IMR-90 (cell line): Measurements from ENCODE around the gene IGF2. TPM values are rescaled to one million over a fixed set of nuclear protein-coding genes. Genes with fewer than 3 reads are reported as not detected.

Experiments used
- ATAC-seq: fragments of 200-7000 bp; cut with Tn5 transposase; 2 replicates; pipeline ENCODE4 v1.9.1; 2020; ENCODE audit warnings: low read depth, mild to moderate bottlenecking, moderate library complexity
- BruUV-seq: library from RNA; stranded (reverse); fragments of 400-500 nt; replicated peaks from 2 replicates; lab custom pipeline; 2021; lab: Mats Ljungman, UMichigan
- CTCF ChIA-PET: fragments of 300-600 bp; formaldehyde crosslinking; extraction: SDS; loops from one replicate; lab custom pipeline; 2021; ENCODE audit warnings: antibody characterized with exemption; lab: Yijun Ruan, JAX
- POLR2A ChIA-PET: fragments of 300-600 bp; sonication (Branson Sonifier 250); formaldehyde crosslinking; loops from one replicate; lab custom pipeline; 2022; ENCODE audit warnings: antibody characterized with exemption; ENCODE audit not compliant: unreplicated experiment; lab: Charles Lee
- DNase-seq: peaks from one replicate; pipeline ENCODE4 v3.0.0; 2013
- H2AFZ ChIP-seq: replicated peaks from 2 replicates; pipeline ENCODE3; 2013; ENCODE audit warnings: low read length, mild to moderate bottlenecking; ENCODE audit not compliant: poor library complexity
- H2AK5ac ChIP-seq: 2 replicates; pipeline ENCODE4 v1.6.1; 2013; ENCODE audit warnings: low read depth, low read length, inconsistent platforms
- H2AK9ac ChIP-seq: replicated peaks from 2 replicates; pipeline ENCODE3; 2013; ENCODE audit warnings: mild to moderate bottlenecking, low read depth, low read length, moderate library complexity; ENCODE audit not compliant: poor library complexity
- H2BK120ac ChIP-seq: 2 replicates; pipeline ENCODE4 v1.6.1; 2013; ENCODE audit warnings: low read depth, low read length, inconsistent platforms
- H2BK15ac ChIP-seq: 3 replicates; pipeline ENCODE4 v1.6.1; 2013; ENCODE audit warnings: low read depth, low read length, inconsistent platforms
- H2BK20ac ChIP-seq: 2 replicates; pipeline ENCODE4 v1.6.1; 2013; ENCODE audit warnings: low read depth, mild to moderate bottlenecking, inconsistent platforms, low read length, moderate library complexity
- H2BK5ac ChIP-seq: 2 replicates; pipeline ENCODE4 v1.6.1; 2013; ENCODE audit warnings: mild to moderate bottlenecking, low read depth, low read length, inconsistent platforms; ENCODE audit not compliant: poor library complexity, severe bottlenecking
- H3K14ac ChIP-seq: replicated peaks from 2 replicates; pipeline ENCODE4 v1.6.1; 2013; ENCODE audit warnings: low read depth, low read length, inconsistent platforms
- H3K18ac ChIP-seq: 2 replicates; pipeline ENCODE4 v1.6.1; 2013; ENCODE audit warnings: low read depth, low read length, control low read depth
- H3K23ac ChIP-seq: 2 replicates; pipeline ENCODE4 v1.6.1; 2013; ENCODE audit warnings: low read depth, low read length, inconsistent platforms
- H3K27ac ChIP-seq: 2 replicates; pipeline ENCODE4 v1.5.1; 2013; ENCODE audit warnings: mild to moderate bottlenecking, control low read depth, low read length; ENCODE audit not compliant: insufficient read depth
- H3K27me3 ChIP-seq: 2 replicates; pipeline ENCODE4 v1.6.1; 2013; ENCODE audit warnings: low read length; ENCODE audit not compliant: control insufficient read depth, insufficient read depth
- H3K36me3 ChIP-seq: 2 replicates; pipeline ENCODE4 v1.6.1; 2013; ENCODE audit warnings: low read length, mixed read lengths; ENCODE audit not compliant: control insufficient read depth, insufficient read depth
- H3K4ac ChIP-seq: 2 replicates; pipeline ENCODE4 v1.6.1; 2013; ENCODE audit warnings: low read depth, low read length, inconsistent platforms
- H3K4me1 ChIP-seq: 2 replicates; pipeline ENCODE4 v1.6.1; 2013; ENCODE audit warnings: low read length, mixed read lengths; ENCODE audit not compliant: control insufficient read depth, insufficient read depth
- H3K4me2 ChIP-seq: 2 replicates; pipeline ENCODE4 v1.6.1; 2013; ENCODE audit warnings: low read depth, mild to moderate bottlenecking, control low read depth, low read length, moderate library complexity
- H3K4me3 ChIP-seq: 2 replicates; pipeline ENCODE4 v1.5.1; 2013; ENCODE audit warnings: low read depth, mild to moderate bottlenecking, control low read depth, low read length, moderate library complexity; ENCODE audit not compliant: insufficient read depth
- H3K56ac ChIP-seq: 2 replicates; pipeline ENCODE4 v1.6.1; 2013; ENCODE audit warnings: low read length, inconsistent platforms; ENCODE audit not compliant: insufficient read depth; ENCODE audit errors: extremely low read depth
- H3K79me1 ChIP-seq, 2 experiments: 2 replicates each; pipeline ENCODE4 v1.6.1; 2013; ENCODE audit warnings: low read length in 2 of 2, inconsistent platforms in 1 of 2, low read depth in 1 of 2
- H3K9ac ChIP-seq: 2 replicates; pipeline ENCODE4 v1.6.1; 2013; ENCODE audit warnings: low read depth, low read length, control low read depth
- H3K9me1 ChIP-seq: 2 replicates; pipeline ENCODE4 v1.6.1; 2013; ENCODE audit warnings: low read length, inconsistent platforms; ENCODE audit not compliant: insufficient read depth
- H3K9me3 ChIP-seq: 2 replicates; pipeline ENCODE4 v1.6.1; 2013; ENCODE audit warnings: low read length; ENCODE audit not compliant: control insufficient read depth, insufficient read depth
- H4K20me1 ChIP-seq: 2 replicates; pipeline ENCODE4 v1.6.1; 2013; ENCODE audit warnings: low read length, inconsistent platforms; ENCODE audit not compliant: insufficient read depth
- H4K5ac ChIP-seq: 2 replicates; pipeline ENCODE4 v1.6.1; 2013; ENCODE audit warnings: mild to moderate bottlenecking, low read depth, low read length, control low read depth
- H4K8ac ChIP-seq, 2 experiments: 2 replicates each; pipeline ENCODE4 v1.6.1; 2013; ENCODE audit warnings: low read depth in 2 of 2, low read length in 2 of 2, control low read depth in 1 of 2, inconsistent platforms in 1 of 2
- H4K91ac ChIP-seq: 2 replicates; pipeline ENCODE4 v1.6.1; 2013; ENCODE audit warnings: low read depth, low read length, inconsistent platforms; ENCODE audit not compliant: insufficient read depth
- BHLHE40 ChIP-seq: fragments of 150-350 bp; IDR thresholded peaks from 2 replicates; pipeline ENCODE4 v1.6.1; 2016; ENCODE audit warnings: mild to moderate bottlenecking, low read depth, low read length
- CEBPB ChIP-seq: IDR thresholded peaks from 2 replicates; pipeline ENCODE4 v1.6.1; 2012; ENCODE audit warnings: low read depth, low read length, improper control_type of control experiment
- CHD1 ChIP-seq: IDR thresholded peaks from 2 replicates; pipeline ENCODE4 v1.6.1; 2012; ENCODE audit warnings: low read depth, low read length, improper control_type of control experiment
- FOS ChIP-seq: fragments of 150-350 bp; IDR thresholded peaks from 2 replicates; pipeline ENCODE4 v1.6.1; 2016; ENCODE audit warnings: low read depth, low read length
- MAFK ChIP-seq: IDR thresholded peaks from 2 replicates; pipeline ENCODE4 v1.6.1; 2012; ENCODE audit warnings: low read depth, low read length, improper control_type of control experiment
- MAZ ChIP-seq: IDR thresholded peaks from 2 replicates; pipeline ENCODE4 v1.6.1; 2012; ENCODE audit warnings: low read depth, mild to moderate bottlenecking, low read length, improper control_type of control experiment, moderate library complexity, borderline replicate concordance
- MXI1 ChIP-seq: IDR thresholded peaks from 2 replicates; pipeline ENCODE4 v1.6.1; 2012; ENCODE audit warnings: low read depth, mild to moderate bottlenecking, low read length, moderate library complexity, borderline replicate concordance
- NFE2L2 ChIP-seq: fragments of 150-350 bp; IDR thresholded peaks from 2 replicates; pipeline ENCODE4 v1.6.1; 2016; ENCODE audit warnings: low read depth, mild to moderate bottlenecking, low read length
- POLR2A ChIP-seq: IDR thresholded peaks from 2 replicates; pipeline ENCODE4 v1.6.1; 2012; ENCODE audit warnings: mild to moderate bottlenecking, low read depth, low read length
- RAD21 ChIP-seq: IDR thresholded peaks from 2 replicates; pipeline ENCODE4 v1.6.1; 2012; ENCODE audit warnings: low read length, improper control_type of control experiment
- RCOR1 ChIP-seq: IDR thresholded peaks from 2 replicates; pipeline ENCODE4 v1.6.1; 2012; ENCODE audit warnings: mild to moderate bottlenecking, low read length, improper control_type of control experiment; ENCODE audit not compliant: insufficient replicate concordance
- RFX5 ChIP-seq: IDR thresholded peaks from 2 replicates; pipeline ENCODE4 v1.8.0; 2012; ENCODE audit warnings: low read depth, mild to moderate bottlenecking, low read length, moderate library complexity
- SMC3 ChIP-seq: fragments of 150-350 bp; IDR thresholded peaks from 2 replicates; pipeline ENCODE4 v1.6.1; 2016; ENCODE audit warnings: low read depth, mild to moderate bottlenecking, antibody characterized with exemption, low read length, moderate library complexity
- WGBS, 2 experiments: methylation state at CpG; one replicate each; pipeline versions ENCODE4 v1.1.5 to v1.1.7; 2013; ENCODE audit warnings: missing lambda C conversion rate in 2 of 2; ENCODE audit not compliant: insufficient read length in 1 of 2; ENCODE audit errors: extremely low coverage in 2 of 2; 5-methylcytosine and 5-hydroxymethylcytosine counted together
- dilution Hi-C: fragments of 300-500 bp; cut with HindIII; formaldehyde crosslinking; loops from one replicate; pipeline ENCODE4 v1.14.3; 2018; ENCODE audit warnings: low sequenced_read_pairs; ENCODE audit not compliant: unreplicated experiment
- in situ Hi-C: fragments of 300-500 bp; cut with MboI; formaldehyde crosslinking; loops from 3 replicates; pipeline ENCODE4 v1.14.3; 2019; ENCODE audit warnings: low sequenced_read_pairs, inconsistent platforms, mixed read lengths
- intact Hi-C: fragments of 100-400 bp; cut with micrococcal nuclease; formaldehyde crosslinking; loops from 2 replicates; pipeline ENCODE4 v1.10.0; 2022
- polyA plus RNA-seq, 3 experiments: library from polyadenylated mRNA; depleted of rRNA; stranded (reverse); fragments of >200 nt; gene quantifications; 2 replicates each; pipeline ENCODE4 v1.2.3, GENCODE V29; 2012; ENCODE audit warnings: low replicate concordance in 1 of 3
- total RNA-seq: library from RNA; depleted of rRNA; stranded (reverse); fragments of >200 nt; gene quantifications from 2 replicates; pipeline ENCODE4 v1.2.3, GENCODE V29; 2012
- TF ChIP-seq, protein P1 (sequence below): conservative IDR thresholded peaks from 2 replicates; pipeline ENCODE4 v1.5.1; 2012; ENCODE audit warnings: mild to moderate bottlenecking, low read depth, low read length, improper control_type of control experiment
- TF ChIP-seq, protein P2 (sequence below): fragments of 150-350 bp; IDR thresholded peaks from 2 replicates; pipeline ENCODE4 v1.6.1; 2016; ENCODE audit warnings: low read depth, mild to moderate bottlenecking, low read length, moderate library complexity, borderline replicate concordance

IGF2 gene
- total and polyA plus RNA-seq, 2 of the 4 experiments (the other 2 are of a cell fraction): 2.3 to 21.8 TPM

DNA sequence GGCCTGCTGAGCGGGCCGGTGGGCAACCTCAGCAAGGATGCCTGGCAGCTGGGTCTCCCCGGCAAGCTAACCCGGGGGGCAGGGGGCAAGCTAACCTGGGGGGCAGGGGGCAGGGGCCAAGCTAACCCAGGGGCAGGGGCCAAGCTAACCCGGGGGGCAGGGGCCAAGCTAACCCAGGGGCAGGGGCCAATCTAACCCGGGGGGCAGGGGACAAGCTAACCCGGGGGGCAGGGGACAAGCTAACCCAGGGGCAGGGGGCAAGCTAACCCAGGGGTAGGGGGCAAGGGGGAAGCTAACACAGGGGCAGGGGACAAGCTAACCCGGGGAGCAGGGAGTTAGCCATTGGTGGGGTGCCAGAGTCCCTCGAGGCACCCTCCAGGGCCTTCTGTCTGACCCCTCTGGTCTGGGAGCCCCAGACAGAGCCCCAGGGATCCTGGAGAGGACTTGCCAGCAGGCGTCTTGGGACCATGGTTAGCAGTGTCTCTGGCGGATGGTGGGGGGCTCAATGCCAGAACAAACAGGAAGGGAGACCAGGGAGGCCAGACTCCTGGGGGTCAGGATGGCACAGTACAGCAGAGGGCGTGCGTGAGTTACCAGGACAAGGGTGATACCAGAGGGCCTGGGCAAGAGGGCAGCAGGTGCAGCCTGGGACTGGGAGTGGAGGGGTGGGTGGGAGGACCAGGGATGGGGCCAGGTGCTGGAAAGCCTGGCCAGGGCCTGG lies 16.1 kb downstream of the IGF2 start:
- Histone ChIP-seq H3K4me2 (no peak overlapping the region), H3K9me1 (no peaks in the 10 kb centered on the region), H2BK5ac (no peak overlapping the region), H3K4me3 (no peak overlapping the region), H3K27me3 (peaks cover 9% of the 10 kb centered on the region; the same call in 1 of the 2 replicates), H2AK5ac (peak overlapping the region; percentile 58; the same call in 1 of the 2 replicates), H3K36me3 (no peaks in the 10 kb centered on the region), H3K4me1 (peaks cover 11% of the 10 kb centered on the region), H2AK9ac (peak overlapping the region; percentile 67), H3K4ac (peak overlapping the region; percentile 75), H4K5ac (no peak overlapping the region; the same call in 1 of the 2 replicates), H2BK20ac (no peak overlapping the region), H2BK15ac (no peak overlapping the region; the same call in 2 of the 3 replicates), H4K8ac (peak overlapping the region; percentile 21 to 79; a peak in 2 of 4 replicates), H3K56ac (no peak overlapping the region), H2BK120ac (peak overlapping the region; percentile 85), H3K18ac (peak overlapping the region; percentile 34; the same call in 1 of the 2 replicates), H4K91ac (peak overlapping the region; percentile 84; the same call in 1 of the 2 replicates), H3K79me1 (no peaks in the 10 kb centered on the region), H3K27ac (peak overlapping the region; percentile 12; the same call in 1 of the 2 replicates), H4K20me1 (no peaks in the 10 kb centered on the region), H3K23ac (no peak overlapping the region), H3K9ac (no peak overlapping the region), H3K9me3 (no peaks in the 10 kb centered on the region), H2AFZ (peak overlapping the region; percentile 36), H3K14ac (no peak overlapping the region)
- WGBS, 2 experiments: 70% methylated on average over 6 of the region's 13 CpGs; no CpG with 5 or more reads in 1 of the 2 experiments
- dilution Hi-C loops: no loop called here
- ChIA-PET POLR2A (interaction anchor here (0.6 kb wide), 1 partner anchor 320 kb away, joined by 3 read pairs; no protein-coding TSS in a partner anchor), CTCF (no interaction called here)
- DNase-seq (no peak), ATAC-seq (no peak)
- in situ Hi-C loops: no loop called here
- BruUV-seq: no TSS peak
- intact Hi-C loops: loop anchor here (2.0 to 5.0 kb wide), 2 partner anchors 26 to 46 kb away; no protein-coding TSS in a partner anchor
- no peak for TF ChIP-seq CHD1
- no peak for TF ChIP-seq BHLHE40
- TF ChIP-seq, protein P1, sequence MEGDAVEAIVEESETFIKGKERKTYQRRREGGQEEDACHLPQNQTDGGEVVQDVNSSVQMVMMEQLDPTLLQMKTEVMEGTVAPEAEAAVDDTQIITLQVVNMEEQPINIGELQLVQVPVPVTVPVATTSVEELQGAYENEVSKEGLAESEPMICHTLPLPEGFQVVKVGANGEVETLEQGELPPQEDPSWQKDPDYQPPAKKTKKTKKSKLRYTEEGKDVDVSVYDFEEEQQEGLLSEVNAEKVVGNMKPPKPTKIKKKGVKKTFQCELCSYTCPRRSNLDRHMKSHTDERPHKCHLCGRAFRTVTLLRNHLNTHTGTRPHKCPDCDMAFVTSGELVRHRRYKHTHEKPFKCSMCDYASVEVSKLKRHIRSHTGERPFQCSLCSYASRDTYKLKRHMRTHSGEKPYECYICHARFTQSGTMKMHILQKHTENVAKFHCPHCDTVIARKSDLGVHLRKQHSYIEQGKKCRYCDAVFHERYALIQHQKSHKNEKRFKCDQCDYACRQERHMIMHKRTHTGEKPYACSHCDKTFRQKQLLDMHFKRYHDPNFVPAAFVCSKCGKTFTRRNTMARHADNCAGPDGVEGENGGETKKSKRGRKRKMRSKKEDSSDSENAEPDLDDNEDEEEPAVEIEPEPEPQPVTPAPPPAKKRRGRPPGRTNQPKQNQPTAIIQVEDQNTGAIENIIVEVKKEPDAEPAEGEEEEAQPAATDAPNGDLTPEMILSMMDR: no peak
- TF ChIP-seq FOS: no peak
- no peak for TF ChIP-seq RFX5
- no peak for TF ChIP-seq RAD21
- TF ChIP-seq MAFK: no peak
- TF ChIP-seq POLR2A: no peak
- no peak for TF ChIP-seq SMC3
- no peak for TF ChIP-seq MAZ
- no peak for TF ChIP-seq RCOR1
- no peak for TF ChIP-seq CEBPB
- TF ChIP-seq NFE2L2: no peak
- TF ChIP-seq MXI1: no peak
- TF ChIP-seq, protein P2, sequence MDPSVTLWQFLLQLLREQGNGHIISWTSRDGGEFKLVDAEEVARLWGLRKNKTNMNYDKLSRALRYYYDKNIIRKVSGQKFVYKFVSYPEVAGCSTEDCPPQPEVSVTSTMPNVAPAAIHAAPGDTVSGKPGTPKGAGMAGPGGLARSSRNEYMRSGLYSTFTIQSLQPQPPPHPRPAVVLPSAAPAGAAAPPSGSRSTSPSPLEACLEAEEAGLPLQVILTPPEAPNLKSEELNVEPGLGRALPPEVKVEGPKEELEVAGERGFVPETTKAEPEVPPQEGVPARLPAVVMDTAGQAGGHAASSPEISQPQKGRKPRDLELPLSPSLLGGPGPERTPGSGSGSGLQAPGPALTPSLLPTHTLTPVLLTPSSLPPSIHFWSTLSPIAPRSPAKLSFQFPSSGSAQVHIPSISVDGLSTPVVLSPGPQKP: no peak
